Neuronal stem cell (in vitro differentiated cells): Measurements from ENCODE around the gene LHX4.
A peak's percentile ranks its signal among the peaks of the same experiment; 100 is the strongest.

ENCODE experiments used
- DNase-seq: peaks from one replicate; pipeline ENCODE4 v3.0.0-alpha.2; 2013; ENCODE audit warnings: low spot score
- H2AFZ ChIP-seq: one replicate; pipeline ENCODE4 v1.6.1; 2013; ENCODE audit warnings: mild to moderate bottlenecking, low read length, inconsistent platforms
- H2AK5ac ChIP-seq: 2 replicates; pipeline ENCODE4 v1.6.1; 2013; ENCODE audit warnings: low read depth, mild to moderate bottlenecking, inconsistent platforms, low read length, moderate library complexity, mixed read lengths
- H2BK120ac ChIP-seq: 2 replicates; pipeline ENCODE4 v1.6.1; 2013; ENCODE audit warnings: low read depth, mild to moderate bottlenecking, inconsistent platforms, low read length, moderate library complexity, mixed read lengths
- H2BK12ac ChIP-seq: one replicate; pipeline ENCODE4 v1.6.1; 2013; ENCODE audit warnings: low read length, inconsistent platforms
- H2BK15ac ChIP-seq: 2 replicates; pipeline ENCODE4 v1.6.1; 2013; ENCODE audit warnings: mild to moderate bottlenecking, low read length, inconsistent platforms, mixed read lengths
- H2BK5ac ChIP-seq: one replicate; pipeline ENCODE4 v1.6.1; 2013; ENCODE audit warnings: inconsistent platforms, mild to moderate bottlenecking, low read length, moderate library complexity
- H3K14ac ChIP-seq: one replicate; pipeline ENCODE4 v1.6.1; 2013; ENCODE audit warnings: low read length, inconsistent platforms
- H3K18ac ChIP-seq: 2 replicates; pipeline ENCODE4 v1.6.1; 2013; ENCODE audit warnings: low read length, inconsistent platforms
- H3K23ac ChIP-seq: 2 replicates; pipeline ENCODE4 v1.6.1; 2013; ENCODE audit warnings: low read depth, mild to moderate bottlenecking, mixed read lengths, low read length, inconsistent platforms; ENCODE audit not compliant: poor library complexity
- H3K27ac ChIP-seq: replicated peaks from 3 replicates; pipeline ENCODE4 v1.5.1; 2013; ENCODE audit warnings: low read length, inconsistent platforms
- H3K27me3 ChIP-seq, 3 experiments: 2 replicates each; pipeline ENCODE4 v1.6.1; 2013; ENCODE audit warnings: low read length in 3 of 3, mild to moderate bottlenecking in 2 of 3, inconsistent platforms in 1 of 3, low read depth in 1 of 3, mixed read lengths in 1 of 3, moderate library complexity in 1 of 3; ENCODE audit not compliant: control insufficient read depth in 3 of 3, insufficient read depth in 3 of 3
- H3K36me3 ChIP-seq, 2 donors: replicated peaks in 1 of 2; 2 replicates each; pipeline ENCODE4 v1.6.1; 2013; ENCODE audit warnings: low read length in 2 of 2; ENCODE audit not compliant: control insufficient read depth in 2 of 2, insufficient read depth in 2 of 2
- H3K4ac ChIP-seq: 2 replicates; pipeline ENCODE4 v1.6.1; 2013; ENCODE audit warnings: inconsistent platforms, mild to moderate bottlenecking, low read length, moderate library complexity
- H3K4me1 ChIP-seq, 2 donors: 1 replicate in 1 of 2; 2 replicates in 1 of 2; pipeline ENCODE4 v1.6.1; 2013; ENCODE audit warnings: low read length in 2 of 2, low read depth in 1 of 2; ENCODE audit not compliant: control insufficient read depth in 2 of 2, insufficient read depth in 1 of 2
- H3K4me2 ChIP-seq: one replicate; pipeline ENCODE4 v1.6.1; 2013; ENCODE audit warnings: mild to moderate bottlenecking, low read length, inconsistent platforms; ENCODE audit not compliant: insufficient read depth, poor library complexity, severe bottlenecking
- H3K4me3 ChIP-seq, 2 donors: 2 replicates each; pipeline ENCODE4 v1.5.1; 2013; ENCODE audit warnings: low read length in 2 of 2, mild to moderate bottlenecking in 2 of 2, inconsistent platforms in 1 of 2, moderate library complexity in 1 of 2
- H3K79me1 ChIP-seq: one replicate; pipeline ENCODE4 v1.6.1; 2013; ENCODE audit warnings: low read depth, mild to moderate bottlenecking, inconsistent platforms, low read length, moderate library complexity
- H3K9ac ChIP-seq: one replicate; pipeline ENCODE4 v1.6.1; 2013; ENCODE audit warnings: mild to moderate bottlenecking, low read depth, low read length, inconsistent platforms; ENCODE audit not compliant: poor library complexity
- H3K9me3 ChIP-seq, 2 donors: replicated peaks in 1 of 2; 2 replicates each; pipeline versions ENCODE3 to v1.6.1; 2013; ENCODE audit warnings: low read length in 2 of 2, mild to moderate bottlenecking in 2 of 2, inconsistent platforms in 1 of 2, low read depth in 1 of 2, mixed read lengths in 1 of 2, moderate library complexity in 1 of 2; ENCODE audit not compliant: control insufficient read depth in 2 of 2, insufficient read depth in 1 of 2
- H4K8ac ChIP-seq: one replicate; pipeline ENCODE4 v1.6.1; 2013; ENCODE audit warnings: low read depth, mild to moderate bottlenecking, inconsistent platforms, low read length, moderate library complexity
- H4K91ac ChIP-seq: one replicate; pipeline ENCODE4 v1.6.1; 2013; ENCODE audit warnings: low read length, low read depth, mild to moderate bottlenecking, inconsistent platforms; ENCODE audit not compliant: poor library complexity
- WGBS, 2 donors: extraction: QIAGEN DNeasy Blood & Tissue Kit; methylation state at CpG; one replicate each; pipeline ENCODE4 v1.1.7; 2013; ENCODE audit warnings: missing lambda C conversion rate in 2 of 2, mixed read lengths in 1 of 2; ENCODE audit not compliant: insufficient read length in 2 of 2, insufficient replicate concordance in 1 of 2; ENCODE audit errors: extremely low coverage in 2 of 2; 5-methylcytosine and 5-hydroxymethylcytosine counted together

Gene LHX4

DNA sequence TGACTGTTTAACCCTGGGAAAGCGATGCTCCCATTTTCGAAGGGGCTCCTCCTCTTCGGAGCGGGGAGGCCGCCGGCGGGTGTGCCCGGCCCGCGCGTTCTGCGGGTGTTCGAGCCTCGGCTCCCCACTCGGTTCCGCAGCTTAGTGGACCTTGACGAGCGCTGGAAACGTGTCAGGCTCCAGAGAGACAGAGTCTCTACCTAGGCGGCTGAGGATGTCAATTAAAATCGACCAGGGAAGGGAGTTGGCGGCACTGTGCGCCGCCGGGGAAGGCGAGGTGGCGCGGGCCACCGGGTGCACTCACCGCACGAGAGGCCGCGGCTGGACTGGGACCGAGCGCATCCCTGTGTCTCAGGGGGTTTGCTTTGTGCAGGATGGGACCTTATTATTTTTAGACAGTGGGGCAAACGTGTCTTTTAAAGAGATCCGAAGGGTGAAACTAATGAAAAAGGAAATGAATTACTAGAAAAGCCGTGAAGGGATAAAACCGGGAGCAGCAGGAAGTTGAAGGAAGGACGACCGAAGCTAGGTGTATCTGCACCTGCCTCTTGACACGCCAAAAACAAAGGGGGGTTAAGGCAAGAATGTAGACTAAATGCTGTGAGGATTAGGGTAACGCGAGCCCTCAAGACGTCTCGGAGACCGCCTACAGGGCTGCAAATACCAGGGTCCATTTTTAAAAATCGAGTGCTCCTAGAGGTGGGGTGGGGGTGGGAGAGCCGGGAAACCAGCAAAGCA lies 5.6 kb downstream of the LHX4 start:
- Histone ChIP-seq H3K4me2 (no peak overlapping the region), H2AFZ (peak overlapping the region; percentile 57), H3K4ac (no peak overlapping the region), H3K23ac (no peak overlapping the region), H3K9me3 (peaks cover 0 to 3% of the 10 kb centered on the region in 2 donors), H3K36me3 (no peaks in the 10 kb centered on the region), H2AK5ac (no peak overlapping the region), H2BK12ac (no peak overlapping the region), H2BK15ac (no peak overlapping the region), H3K14ac (no peak overlapping the region), H3K79me1 (no peaks in the 10 kb centered on the region), H3K4me3 (peak overlapping the region in 1 of 2 donors; percentile 32), H4K91ac (no peak overlapping the region), H3K9ac (no peak overlapping the region), H3K18ac (no peak overlapping the region), H3K27me3 (peaks cover 63 to 100% (median 88%) of the 10 kb centered on the region in 3 experiments), H3K27ac (no peak overlapping the region), H4K8ac (no peak overlapping the region), H3K4me1 (peaks cover 16 to 21% of the 10 kb centered on the region in 2 donors), H2BK120ac (peak overlapping the region; percentile 4), H2BK5ac (no peak overlapping the region)
- no CpG with 5 or more reads among the region's 49 CpGs for WGBS, 2 donors
- DNase-seq: no peak

DNA sequence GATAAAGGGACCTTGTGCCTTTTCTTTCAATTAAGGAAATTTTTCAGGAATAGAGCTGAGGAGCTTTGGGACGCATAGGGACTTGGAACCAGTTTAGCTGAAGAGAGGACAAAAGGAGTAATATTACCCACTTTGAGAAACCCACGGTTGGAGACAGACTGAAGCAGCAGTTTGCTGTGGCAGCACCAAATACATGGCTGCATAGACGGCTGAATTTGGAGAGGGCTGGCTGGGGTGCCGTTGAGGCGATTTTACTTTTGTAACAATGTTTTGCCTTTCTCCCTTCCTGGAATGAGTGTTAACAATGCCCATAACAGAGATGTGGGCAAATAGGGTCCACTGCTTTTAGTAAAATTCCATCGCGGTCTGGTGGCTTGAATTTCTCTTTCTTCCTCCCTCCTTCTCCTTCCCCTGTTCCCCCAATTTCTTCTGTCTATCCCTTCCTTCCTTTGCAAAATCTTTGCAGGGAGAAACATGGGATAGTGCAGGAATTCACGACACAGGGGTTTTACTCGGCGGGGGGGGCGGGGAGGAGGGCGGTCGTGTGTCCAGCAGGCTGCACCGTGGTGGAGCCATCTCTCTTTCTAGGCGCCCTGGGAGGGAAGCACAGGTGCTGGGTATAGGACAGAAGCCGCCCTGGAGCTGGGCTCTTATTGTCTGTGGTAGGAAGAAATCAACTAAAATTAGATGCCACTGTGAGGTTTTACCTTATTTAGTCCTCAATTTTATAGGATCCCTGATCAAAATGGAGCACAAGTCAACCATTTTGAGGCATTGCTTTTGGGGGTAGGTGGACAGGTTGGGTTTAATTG lies 6.8 kb downstream of the LHX4 start:
- Histone ChIP-seq H2BK5ac (no peak overlapping the region), H2BK15ac (no peak overlapping the region), H2AK5ac (no peak overlapping the region), H3K79me1 (no peaks in the 10 kb centered on the region), H3K18ac (no peak overlapping the region), H2BK12ac (no peak overlapping the region), H2AFZ (no peak overlapping the region), H3K23ac (no peak overlapping the region), H3K4ac (no peak overlapping the region), H4K8ac (no peak overlapping the region), H3K4me3 (no peak overlapping the region), H3K27ac (no peak overlapping the region), H2BK120ac (no peak overlapping the region), H3K27me3 (peaks cover 55 to 100% (median 83%) of the 10 kb centered on the region in 3 experiments), H3K9me3 (peaks cover 0 to 3% of the 10 kb centered on the region in 2 donors), H3K4me2 (no peak overlapping the region), H3K4me1 (peaks cover 9 to 18% of the 10 kb centered on the region in 2 donors), H3K14ac (no peak overlapping the region), H3K36me3 (no peaks in the 10 kb centered on the region), H4K91ac (no peak overlapping the region), H3K9ac (no peak overlapping the region)
- WGBS, 2 donors: no CpG with 5 or more reads among the region's 16 CpGs
- no peak for DNase-seq

DNA sequence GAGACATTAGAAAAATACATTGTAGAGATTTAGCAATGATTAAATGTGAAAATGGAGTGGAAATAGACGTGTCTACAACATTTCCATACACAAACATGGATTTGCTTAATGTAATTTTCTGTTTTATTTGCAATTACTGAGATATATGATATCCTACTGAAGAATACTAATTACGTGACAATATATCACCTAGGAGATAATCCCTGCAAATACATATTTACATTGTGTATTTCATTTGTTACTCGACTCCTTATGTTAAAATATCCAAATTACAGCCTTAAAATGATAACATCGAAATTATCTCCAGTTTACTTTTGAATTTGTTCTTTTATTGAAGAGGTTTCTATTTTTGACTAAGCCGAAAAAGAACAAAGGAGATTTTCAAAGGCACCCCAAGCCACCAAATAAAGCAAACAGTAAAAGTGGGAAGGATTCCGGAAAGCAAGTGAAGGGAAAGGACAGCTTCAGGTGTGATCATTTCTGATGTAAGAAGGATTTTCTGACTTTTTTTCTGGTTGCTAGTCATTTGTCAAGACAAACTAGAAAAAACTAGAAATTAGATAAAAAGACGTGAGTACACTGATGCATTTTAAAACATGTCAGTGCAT lies 7.9 kb downstream of the LHX4 start:
- no peak overlapping the region for H3K18ac ChIP-seq
- no CpG with 5 or more reads among the region's 7 CpGs for WGBS, 2 donors

DNA sequence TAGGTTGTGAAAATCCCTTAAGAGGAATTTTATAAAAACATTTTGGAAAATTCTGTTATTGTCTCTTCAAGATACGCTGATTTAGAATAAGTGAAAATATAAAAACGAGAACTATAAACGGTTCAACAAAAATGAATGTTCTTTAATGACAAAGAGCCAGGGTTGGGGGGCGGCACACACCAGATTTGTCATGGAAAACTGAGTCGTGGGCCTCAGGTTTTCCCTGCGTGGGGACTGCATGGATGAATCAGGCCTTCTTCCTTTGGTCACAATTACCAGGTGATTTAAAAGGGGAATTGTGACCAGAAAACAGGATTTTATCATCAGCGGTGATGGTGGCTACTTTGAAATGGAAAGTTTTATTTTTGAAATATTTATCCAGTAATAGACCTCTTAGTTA lies 8.6 kb downstream of the LHX4 start:
- Histone ChIP-seq H4K8ac (no peak overlapping the region), H3K36me3 (no peaks in the 10 kb centered on the region), H3K27ac (no peak overlapping the region), H3K23ac (no peak overlapping the region), H2BK5ac (no peak overlapping the region), H3K27me3 (peaks cover 37 to 99% (median 65%) of the 10 kb centered on the region in 3 experiments), H3K14ac (no peak overlapping the region), H4K91ac (no peak overlapping the region), H3K4me3 (no peak overlapping the region), H2BK15ac (no peak overlapping the region), H3K18ac (no peak overlapping the region), H3K4me2 (no peak overlapping the region), H2AK5ac (no peak overlapping the region), H3K4ac (no peak overlapping the region), H3K79me1 (no peaks in the 10 kb centered on the region), H3K4me1 (peaks cover 9 to 16% of the 10 kb centered on the region in 2 donors), H2BK120ac (no peak overlapping the region), H3K9ac (no peak overlapping the region), H2BK12ac (no peak overlapping the region), H3K9me3 (no peaks in the 10 kb centered on the region), H2AFZ (no peak overlapping the region)
- WGBS, 2 donors: no CpG with 5 or more reads among the region's 7 CpGs
- no peak for DNase-seq

More for the DNA sequence above, 7.9 kb downstream of the LHX4 start:
- Histone ChIP-seq H3K4me1 (peaks cover 9 to 16% of the 10 kb centered on the region in 2 donors), H2AFZ (no peak overlapping the region), H3K23ac (no peak overlapping the region), H2BK120ac (no peak overlapping the region), H4K8ac (no peak overlapping the region), H3K9ac (no peak overlapping the region), H3K4me2 (no peak overlapping the region), H2BK12ac (no peak overlapping the region), H3K4me3 (no peak overlapping the region), H2BK15ac (no peak overlapping the region), H3K9me3 (no peaks in the 10 kb centered on the region), H3K14ac (no peak overlapping the region), H4K91ac (no peak overlapping the region), H3K36me3 (no peaks in the 10 kb centered on the region), H3K27me3 (peaks cover 44 to 99% (median 72%) of the 10 kb centered on the region in 3 experiments), H3K4ac (no peak overlapping the region), H3K79me1 (no peaks in the 10 kb centered on the region), H3K27ac (no peak overlapping the region), H2BK5ac (no peak overlapping the region), H2AK5ac (no peak overlapping the region)
- no peak for DNase-seq
